ENCODE data around the gene MARS1.

Gene MARS1

GRCh38 chr12:57531836-57532235, 44.0 kb downstream of the MARS1 start:
- no peak for FAIRE-seq

- FAIRE-seq: no peak
Observed at GRCh38 chr12:57533108-57533507, 45.2 kb downstream of the MARS1 start.

GRCh38 chr12:57534250-57534649, 46.4 kb downstream of the MARS1 start:
- no peak for FAIRE-seq

- FAIRE-seq: no peak
Observed at GRCh38 chr12:57534991-57535543, 47.2 kb downstream of the MARS1 start.

- FAIRE-seq: no peak
Observed at GRCh38 chr12:57535764-57536596, 48.1 kb downstream of the MARS1 start.

- FAIRE-seq: no peak
Observed at GRCh38 chr12:57536597-57536942, 48.7 kb downstream of the MARS1 start.

- FAIRE-seq: no peak
Observed at GRCh38 chr12:57539134-57539768, 51.4 kb downstream of the MARS1 start.

- FAIRE-seq: no peak
Observed at GRCh38 chr12:57541001-57541400, 53.1 kb downstream of the MARS1 start.

- no peak for FAIRE-seq
Observed at GRCh38 chr12:57541717-57542116, 53.8 kb downstream of the MARS1 start.

GRCh38 chr12:57543581-57543980, 55.7 kb downstream of the MARS1 start:
- no peak for FAIRE-seq

- no peak for FAIRE-seq
Observed at GRCh38 chr12:57545809-57546437, 58.1 kb downstream of the MARS1 start.

- no peak for FAIRE-seq
Observed at GRCh38 chr12:57546438-57547287, 58.8 kb downstream of the MARS1 start, which contains the start of gene DCTN2. Gene DCTN2, minus strand, starts transcription at chr12:57547192. Its CDS starts 129 bp downstream, at chr12:57547063.

GRCh38 chr12:57547288-57548012, 59.6 kb downstream of the MARS1 start:
- no peak for FAIRE-seq

GRCh38 chr12:57548013-57548315, 60.1 kb downstream of the MARS1 start:
- FAIRE-seq: no peak

- FAIRE-seq: no peak
Observed at GRCh38 chr12:57548488-57548887, 60.6 kb downstream of the MARS1 start.

GRCh38 chr12:57549203-57549908, 61.5 kb downstream of the MARS1 start:
- FAIRE-seq: no peak

- FAIRE-seq: no peak
Observed at GRCh38 chr12:57549909-57550640, 62.2 kb downstream of the MARS1 start, which contains the start of gene KIF5A. Gene KIF5A, plus strand, starts transcription at chr12:57550044. Its CDS starts 228 bp downstream, at chr12:57550272.

- FAIRE-seq: no peak
Observed at GRCh38 chr12:57550641-57551549, 63.0 kb downstream of the MARS1 start.

GRCh38 chr12:57551637-57552305, 63.9 kb downstream of the MARS1 start:
- FAIRE-seq: no peak

Data from colon (tissue), 2 donors.